GM12878 (cell line): Measurements from ENCODE around the gene DNAJB2. TPM values are rescaled to one million over a fixed set of nuclear protein-coding genes. Genes with fewer than 3 reads are reported as not detected.

Experiments
- HDAC2 ChIP-seq: fragments of 200-600 bp; sonication (generic); IDR thresholded peaks from 2 replicates; pipeline ENCODE4 v1.6.1; 2017
- MTA2 ChIP-seq: fragments of 450-650 bp; IDR thresholded peaks from 2 replicates; pipeline ENCODE4 v1.6.1; 2016; ENCODE audit warnings: low read depth, mild to moderate bottlenecking, moderate library complexity
- POLR2A ChIP-seq: IDR thresholded peaks from 2 replicates; pipeline ENCODE4 v1.6.1; 2011; ENCODE audit warnings: low read depth, mild to moderate bottlenecking, low read length
- POU2F2 ChIP-seq: IDR thresholded peaks from 3 replicates; pipeline ENCODE4 v1.6.1; 2011; ENCODE audit warnings: low read depth, mild to moderate bottlenecking, low read length, borderline replicate concordance
- TCF12 ChIP-seq: IDR thresholded peaks from 2 replicates; pipeline ENCODE4 v1.6.1; 2011; ENCODE audit warnings: low read depth, mild to moderate bottlenecking, low read length
- ZNF687 ChIP-seq: fragments of 450-650 bp; IDR thresholded peaks from 2 replicates; pipeline ENCODE4 v1.6.1; 2017; ENCODE audit warnings: mild to moderate bottlenecking, moderate library complexity
- polyA plus RNA-seq, 11 experiments: library from polyadenylated mRNA; depleted of rRNA in 4 of 11; unstranded in 6 of 11; stranded (reverse) in 5 of 11; fragments of >200 nt; fragmentation: Nextera tagmentation in 4 of 11; fragmentation: Illumina TruSeq in 1 of 11; extraction: Ambion mirVana in 4 of 11; extraction: Trizol in 1 of 11; gene quantifications; 1 replicate in 1 of 11; 2 replicates in 10 of 11; pipeline versions ENCODE4 v1.2.1 to v1.2.3, GENCODE V29; 2011 to 2016; ENCODE audit warnings: inconsistent platforms in 2 of 11, missing spikeins in 2 of 11, low read depth in 1 of 11
- total RNA-seq, 4 experiments: library from RNA; depleted of rRNA in 3 of 4; stranded (reverse); fragments of >200 nt in 3 of 4; fragmentation: Illumina TruSeq in 1 of 4; extraction: Trizol in 1 of 4; gene quantifications; 2 replicates each; pipeline versions ENCODE4 v1.2.1 to v1.2.3, GENCODE V29; 2013 to 2021
- TF ChIP-seq, protein P1 (sequence below): fragments of 450-650 bp; formaldehyde crosslinking; IDR thresholded peaks from 2 replicates; pipeline ENCODE4 v1.4.0; 2020; ENCODE audit warnings: mild to moderate bottlenecking, moderate library complexity

Gene DNAJB2
- total and polyA plus RNA-seq, 10 of the 15 experiments (the other 5 are each of a cell fraction or from before 2014, with no cell fraction given) = 0.26 to 36.5 (median 12.5) TPM

- TF ChIP-seq, protein P1, sequence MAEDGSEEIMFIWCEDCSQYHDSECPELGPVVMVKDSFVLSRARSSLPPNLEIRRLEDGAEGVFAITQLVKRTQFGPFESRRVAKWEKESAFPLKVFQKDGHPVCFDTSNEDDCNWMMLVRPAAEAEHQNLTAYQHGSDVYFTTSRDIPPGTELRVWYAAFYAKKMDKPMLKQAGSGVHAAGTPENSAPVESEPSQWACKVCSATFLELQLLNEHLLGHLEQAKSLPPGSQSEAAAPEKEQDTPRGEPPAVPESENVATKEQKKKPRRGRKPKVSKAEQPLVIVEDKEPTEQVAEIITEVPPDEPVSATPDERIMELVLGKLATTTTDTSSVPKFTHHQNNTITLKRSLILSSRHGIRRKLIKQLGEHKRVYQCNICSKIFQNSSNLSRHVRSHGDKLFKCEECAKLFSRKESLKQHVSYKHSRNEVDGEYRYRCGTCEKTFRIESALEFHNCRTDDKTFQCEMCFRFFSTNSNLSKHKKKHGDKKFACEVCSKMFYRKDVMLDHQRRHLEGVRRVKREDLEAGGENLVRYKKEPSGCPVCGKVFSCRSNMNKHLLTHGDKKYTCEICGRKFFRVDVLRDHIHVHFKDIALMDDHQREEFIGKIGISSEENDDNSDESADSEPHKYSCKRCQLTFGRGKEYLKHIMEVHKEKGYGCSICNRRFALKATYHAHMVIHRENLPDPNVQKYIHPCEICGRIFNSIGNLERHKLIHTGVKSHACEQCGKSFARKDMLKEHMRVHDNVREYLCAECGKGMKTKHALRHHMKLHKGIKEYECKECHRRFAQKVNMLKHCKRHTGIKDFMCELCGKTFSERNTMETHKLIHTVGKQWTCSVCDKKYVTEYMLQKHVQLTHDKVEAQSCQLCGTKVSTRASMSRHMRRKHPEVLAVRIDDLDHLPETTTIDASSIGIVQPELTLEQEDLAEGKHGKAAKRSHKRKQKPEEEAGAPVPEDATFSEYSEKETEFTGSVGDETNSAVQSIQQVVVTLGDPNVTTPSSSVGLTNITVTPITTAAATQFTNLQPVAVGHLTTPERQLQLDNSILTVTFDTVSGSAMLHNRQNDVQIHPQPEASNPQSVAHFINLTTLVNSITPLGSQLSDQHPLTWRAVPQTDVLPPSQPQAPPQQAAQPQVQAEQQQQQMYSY = no peak
- TF ChIP-seq POLR2A = no peak
- TF ChIP-seq MTA2 = no peak
- TF ChIP-seq HDAC2 = no peak
- no peak for TF ChIP-seq TCF12
- no peak for TF ChIP-seq POU2F2
- no peak for TF ChIP-seq ZNF687
- TF ChIP-seq, all 136 proteins: peak for 0
Observed at GRCh38 chr2:219280651-219281050, 1.5 kb downstream of the DNAJB2 start (continued).
